ENCODE data around the gene ZBTB8OS.
"Not testable (repeated sequence)": the region's sequence is repeated elsewhere in the genome, so short reads cannot be mapped to it uniquely, and the experiment has no call there.

The ZBTB8OS gene

DNA sequence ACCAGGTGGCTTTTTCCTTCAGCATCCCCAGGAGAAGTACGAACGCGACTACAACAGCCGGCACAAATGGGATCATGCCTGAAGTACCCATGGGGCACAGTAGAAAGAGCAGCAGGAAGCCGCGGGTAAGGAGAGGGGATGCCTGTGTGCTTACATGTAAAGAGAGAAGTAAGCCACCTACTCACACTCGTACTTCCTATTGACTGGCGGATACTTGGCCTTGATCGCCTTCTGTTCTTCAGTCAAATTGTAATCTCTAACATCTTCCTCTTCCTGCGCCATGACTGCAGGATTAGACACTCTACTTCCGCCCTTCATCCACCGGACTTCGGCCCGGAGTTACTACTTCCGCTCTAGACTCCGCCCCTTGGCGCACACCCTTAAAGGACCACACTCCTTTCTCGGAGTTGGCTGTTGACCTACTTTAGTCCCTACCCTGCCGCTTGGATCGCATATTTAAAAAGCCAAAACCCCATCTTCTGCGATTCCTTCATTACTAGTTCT is at the start of gene ZBTB8OS:
ZBTB8OS (minus strand) TSS at position 303 of the 504 bp plus-strand sequence; CDS start at position 282, 21 bp downstream.
- DNase-seq = peak; percentile 84

DNA sequence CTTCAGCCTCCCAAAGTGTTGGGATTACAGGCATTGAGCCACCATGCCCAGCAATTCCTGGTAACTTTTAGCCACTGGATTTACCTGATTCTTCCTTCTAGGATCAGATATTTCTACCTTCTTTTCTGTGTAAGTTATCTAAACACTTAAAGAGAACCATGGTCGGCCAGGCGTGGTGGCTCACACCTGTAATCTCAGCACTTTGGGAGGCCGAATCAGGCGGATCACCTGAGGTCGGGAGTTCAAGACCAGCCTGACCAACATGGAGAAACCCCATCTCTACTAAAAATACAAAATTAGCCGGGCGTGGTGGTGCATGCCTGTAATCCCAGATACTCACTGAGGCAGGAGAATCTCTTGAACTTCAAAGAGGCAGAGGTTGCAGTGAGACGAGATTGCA is 46.6 kb upstream of the ZBTB8OS start:
- not testable (repeated sequence) for DNase-seq

DNA sequence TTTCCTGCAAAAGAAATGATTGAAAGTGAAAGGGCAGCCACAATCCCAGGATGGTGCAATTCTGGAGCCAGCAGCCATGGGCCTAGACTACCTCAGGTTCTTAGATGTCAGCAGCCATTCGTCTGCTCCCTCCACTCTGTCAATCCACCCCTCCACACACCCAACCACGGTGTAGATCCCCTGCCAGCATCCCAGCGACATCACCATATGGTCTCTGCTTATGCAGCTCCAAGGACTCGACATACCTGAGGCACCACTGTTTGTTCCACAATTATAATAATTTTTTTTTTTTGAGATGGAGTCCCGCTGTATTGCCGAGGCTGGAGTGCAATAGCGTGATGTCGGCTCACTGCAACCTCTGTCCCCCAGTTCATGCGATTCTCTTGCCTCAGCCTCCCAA is 45.7 kb upstream of the ZBTB8OS start:
- DNase-seq = no peak

DNA sequence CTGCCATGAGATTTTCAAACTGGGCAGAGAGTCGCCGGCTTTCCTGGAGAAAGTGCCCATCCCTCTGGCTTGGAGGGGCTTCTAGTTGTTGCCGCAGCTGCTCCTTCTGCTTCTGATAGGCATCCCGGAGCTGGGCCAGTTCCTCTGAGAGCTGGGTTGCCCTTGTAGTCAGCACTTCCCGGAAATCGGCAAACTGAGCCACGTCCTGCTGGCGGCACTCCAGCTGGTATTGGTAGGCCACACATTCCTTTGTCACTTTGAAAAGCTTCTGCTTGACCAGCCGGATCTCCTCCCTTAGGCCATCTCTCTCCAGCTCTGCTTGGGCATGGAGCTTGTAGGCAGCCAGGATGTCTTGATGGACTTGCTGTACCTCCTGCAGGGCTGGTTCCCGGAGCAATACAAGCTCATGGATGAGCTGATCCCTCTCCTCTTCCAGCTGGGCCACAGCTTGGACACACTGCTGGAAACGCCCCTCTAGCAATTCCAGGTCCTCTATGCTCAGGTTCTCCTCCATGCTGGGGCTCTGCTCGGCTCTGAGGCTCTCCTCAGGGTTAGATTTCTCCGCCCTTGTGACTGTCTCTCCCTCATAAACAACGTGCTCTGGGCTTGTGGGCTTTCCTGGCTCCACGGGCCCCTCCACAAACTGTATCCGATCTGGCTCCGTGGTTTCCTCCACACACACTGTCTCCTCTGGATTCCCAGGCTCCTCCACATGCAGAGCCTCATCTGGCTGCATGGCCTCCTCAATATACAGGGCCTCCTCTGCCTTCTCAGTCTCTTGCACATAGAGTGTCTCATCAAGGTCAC is 45.0 kb upstream of the ZBTB8OS start:
- no peak for DNase-seq

DNA sequence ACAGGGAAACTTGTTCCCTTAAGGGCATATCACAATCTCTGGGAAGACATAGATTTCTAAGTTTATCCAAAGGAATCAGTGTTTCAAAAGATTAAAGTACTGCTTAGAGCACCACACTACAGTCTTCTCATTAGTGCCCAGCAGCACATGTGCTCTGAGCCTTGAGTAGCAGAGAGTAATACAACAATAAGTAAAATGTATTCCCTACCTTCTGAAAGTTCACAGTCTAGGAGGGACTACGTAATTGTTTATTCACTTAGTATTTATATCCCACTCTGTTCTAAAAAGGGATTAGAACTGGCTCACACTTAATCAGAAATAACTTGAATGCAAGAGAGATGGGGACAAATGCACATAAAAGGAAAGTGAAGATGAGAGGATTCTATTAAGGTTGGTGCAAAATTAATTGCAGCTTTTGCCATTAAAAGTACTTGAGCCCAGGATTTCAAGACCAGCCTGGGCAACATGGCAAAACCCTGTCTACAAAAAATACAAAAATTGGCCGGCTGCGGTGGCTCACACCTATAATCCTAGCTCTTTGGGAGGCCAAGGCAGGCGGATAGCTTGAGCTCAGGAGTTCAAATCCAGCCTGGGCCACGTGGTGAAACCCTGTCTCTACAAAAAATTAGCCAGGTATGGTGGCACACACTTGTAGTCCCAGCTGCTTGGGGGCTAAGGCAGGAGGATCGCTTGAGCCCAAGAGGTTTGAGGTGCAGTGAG is 43.3 kb upstream of the ZBTB8OS start:
- no peak for DNase-seq

DNA sequence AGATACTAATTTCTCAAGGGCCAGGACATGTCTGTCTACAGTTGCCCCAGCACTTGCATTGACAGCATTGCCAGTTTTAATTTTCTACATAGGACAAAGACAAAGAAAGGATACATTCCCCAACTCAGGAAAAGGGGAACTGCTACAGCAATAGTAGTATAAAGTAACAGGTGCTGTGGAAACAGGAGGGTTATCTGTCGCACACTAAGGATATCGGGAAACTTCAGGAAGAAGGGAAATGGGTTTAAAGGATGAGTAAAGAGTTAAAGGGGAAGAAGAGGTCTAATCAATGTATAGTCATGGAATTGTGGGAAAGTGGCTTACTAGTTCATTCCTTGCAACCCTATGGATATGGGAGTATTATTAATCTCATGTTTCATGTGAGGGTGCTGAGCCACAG is 36.0 kb upstream of the ZBTB8OS start:
- DNase-seq = no peak

DNA sequence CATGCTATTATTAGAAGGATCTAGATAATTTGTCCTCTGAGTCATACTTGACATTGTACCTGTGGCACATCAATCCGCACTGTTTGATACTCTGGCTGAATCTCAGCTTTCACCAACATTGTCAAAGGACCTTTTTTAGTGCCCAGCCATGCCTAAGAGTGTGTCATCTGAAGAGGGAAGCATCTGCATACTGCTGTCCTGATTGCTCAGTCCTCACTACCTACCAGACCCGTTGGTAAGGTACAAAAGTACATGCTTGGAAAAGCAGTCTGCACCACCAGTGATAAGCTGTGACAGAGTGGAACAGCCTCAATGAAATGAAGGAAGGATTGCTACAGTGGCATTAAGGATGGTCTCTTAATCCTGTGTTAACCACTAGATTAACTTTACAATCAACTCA is 35.1 kb upstream of the ZBTB8OS start:
- no peak for DNase-seq

DNA sequence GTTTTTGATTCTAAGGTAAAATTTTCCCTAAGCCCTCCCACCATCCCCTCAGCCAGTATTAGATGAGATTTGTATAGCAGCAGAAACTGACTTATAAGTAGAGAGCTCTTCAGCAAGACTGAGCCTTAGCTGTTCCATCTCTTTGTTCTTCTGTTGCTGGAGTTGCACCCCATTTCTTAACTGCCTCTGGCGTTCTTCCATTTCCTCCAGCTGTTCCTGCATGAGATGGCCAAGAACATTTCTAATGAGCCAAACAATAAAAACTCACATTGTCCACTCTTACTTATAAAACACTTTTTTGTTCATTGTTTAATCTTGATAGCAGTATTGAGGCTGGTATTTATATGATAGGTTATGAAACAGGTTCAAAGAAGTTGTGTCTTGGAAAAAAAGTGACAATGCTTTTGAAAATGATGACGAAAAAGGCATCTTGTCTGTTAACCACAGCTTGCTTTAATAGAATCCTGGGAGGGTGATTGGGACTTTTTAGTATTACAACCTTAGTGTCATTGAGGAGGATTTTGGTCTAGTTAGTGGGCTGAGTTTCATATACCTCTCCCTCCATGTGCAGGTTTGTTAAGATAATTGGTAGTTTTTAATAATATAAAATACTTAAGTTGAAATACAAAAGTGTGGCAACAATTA is 33.9 kb upstream of the ZBTB8OS start:
- DNase-seq = no peak

DNA sequence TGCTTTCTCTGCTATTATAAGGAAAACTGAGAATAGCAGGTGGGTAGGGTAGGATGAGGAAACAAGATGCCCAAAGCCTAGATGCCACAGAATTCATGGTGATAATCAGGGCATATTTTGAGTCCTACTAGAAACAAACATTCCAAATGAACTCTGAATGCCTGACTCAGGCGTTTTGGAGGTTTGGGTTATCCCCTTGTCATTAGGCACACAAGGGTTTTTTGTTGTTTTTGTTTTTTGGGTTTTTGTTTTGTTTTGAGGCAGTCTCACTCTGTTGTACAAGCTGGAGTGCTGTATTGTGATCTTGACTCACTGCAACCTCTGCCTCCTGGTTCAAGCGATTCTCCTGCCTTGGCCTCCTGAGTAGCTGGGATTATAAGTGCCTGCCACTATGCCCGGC is 33.0 kb upstream of the ZBTB8OS start:
- no peak for DNase-seq

DNA sequence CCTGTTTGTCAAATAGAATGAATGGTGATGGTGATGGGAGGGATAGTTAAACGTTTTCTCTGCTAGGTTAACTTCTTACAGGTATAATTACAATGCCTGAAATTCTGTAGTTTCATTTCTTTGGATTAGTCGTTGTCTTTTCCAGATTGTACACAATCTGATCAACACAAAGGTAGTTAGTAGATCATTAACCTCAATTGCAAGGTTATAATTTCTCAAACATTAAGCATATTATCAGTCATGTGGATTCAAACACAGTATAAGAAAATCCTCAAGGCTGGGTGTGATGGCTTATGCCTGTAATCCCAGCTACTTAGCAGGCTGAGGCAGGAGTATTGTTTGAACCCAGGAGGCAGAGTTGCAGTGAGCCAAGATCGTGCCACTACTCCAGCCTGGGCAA is 31.6 kb upstream of the ZBTB8OS start:
- DNase-seq = no peak

DNA sequence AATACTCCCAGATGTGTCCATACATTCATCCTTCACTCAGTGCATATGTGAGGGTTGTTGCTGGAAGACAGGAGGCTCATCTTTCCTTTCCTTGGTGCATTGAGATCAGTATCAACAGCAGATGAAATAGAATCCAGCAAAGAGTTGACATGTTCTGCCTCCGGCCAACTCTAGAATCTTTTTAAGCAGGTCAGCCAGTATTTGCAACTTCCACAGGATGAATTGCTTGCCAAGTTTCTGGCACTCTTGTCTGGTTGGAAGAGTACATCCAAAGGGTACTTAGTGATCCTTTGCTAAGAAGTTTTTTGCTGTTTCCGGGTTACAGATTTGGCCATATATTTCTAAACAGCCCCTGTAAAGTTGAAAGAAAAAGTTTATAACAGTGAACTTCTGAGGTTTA is 31.2 kb upstream of the ZBTB8OS start:
- no peak for DNase-seq

DNA sequence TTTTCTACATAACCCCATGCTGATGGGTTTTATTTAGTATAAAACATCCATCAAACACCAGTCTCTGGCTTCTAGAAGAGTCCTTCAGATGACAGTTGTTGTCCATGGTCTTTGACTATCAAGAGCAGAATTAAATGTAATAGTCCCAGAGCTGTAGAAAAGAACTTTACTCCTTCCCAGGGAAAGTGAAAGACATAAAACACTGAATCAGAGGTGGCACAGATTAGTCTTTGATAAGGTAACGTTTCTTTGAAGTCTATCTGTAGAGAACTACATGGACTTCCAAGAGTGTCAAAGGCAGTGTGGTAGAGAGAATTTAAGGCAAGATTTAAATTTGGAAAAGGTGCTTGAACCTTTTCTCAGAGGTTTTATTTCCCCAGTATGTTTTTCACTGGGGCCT is 30.3 kb upstream of the ZBTB8OS start:
- no peak for DNase-seq

DNA sequence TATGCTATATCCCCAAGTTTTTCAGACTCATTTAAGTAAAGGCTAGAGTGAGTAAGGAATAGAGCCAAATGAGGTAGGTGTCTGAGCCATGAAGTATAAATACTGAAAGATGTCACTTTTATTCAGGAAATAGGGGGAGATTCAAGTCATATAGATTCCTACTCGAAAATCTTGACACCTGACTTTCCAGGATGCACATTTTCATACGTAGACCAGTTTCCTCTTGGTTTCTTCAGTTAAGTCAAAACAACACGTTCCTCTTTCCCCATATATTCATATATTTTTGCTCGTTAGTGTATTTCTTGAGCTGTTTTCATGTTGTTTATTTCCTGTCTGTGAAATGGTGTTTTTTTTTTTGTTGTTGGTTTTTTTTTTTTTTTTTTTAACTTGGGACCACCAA is 29.6 kb upstream of the ZBTB8OS start:
- not testable (repeated sequence) for DNase-seq

DNA sequence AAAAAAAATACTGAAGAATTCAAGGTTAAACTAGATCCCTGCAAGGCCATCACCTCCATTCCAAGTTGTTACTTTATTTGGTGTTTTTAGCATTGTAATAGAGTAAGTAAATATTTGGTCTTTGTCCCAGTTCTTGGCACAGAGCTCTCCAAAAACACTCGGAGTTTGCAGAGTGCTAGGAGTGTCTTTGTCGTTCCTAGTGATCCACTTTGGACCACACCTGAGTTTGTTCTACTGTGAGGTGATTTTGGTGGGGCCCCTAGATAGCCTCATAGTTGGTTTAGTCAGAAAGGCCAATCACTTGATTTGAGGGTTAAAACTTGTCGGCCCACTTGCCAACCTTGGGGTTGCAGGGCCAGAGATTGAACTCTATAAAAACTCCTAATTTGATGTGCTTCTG is 26.6 kb upstream of the ZBTB8OS start:
- DNase-seq = no peak

DNA sequence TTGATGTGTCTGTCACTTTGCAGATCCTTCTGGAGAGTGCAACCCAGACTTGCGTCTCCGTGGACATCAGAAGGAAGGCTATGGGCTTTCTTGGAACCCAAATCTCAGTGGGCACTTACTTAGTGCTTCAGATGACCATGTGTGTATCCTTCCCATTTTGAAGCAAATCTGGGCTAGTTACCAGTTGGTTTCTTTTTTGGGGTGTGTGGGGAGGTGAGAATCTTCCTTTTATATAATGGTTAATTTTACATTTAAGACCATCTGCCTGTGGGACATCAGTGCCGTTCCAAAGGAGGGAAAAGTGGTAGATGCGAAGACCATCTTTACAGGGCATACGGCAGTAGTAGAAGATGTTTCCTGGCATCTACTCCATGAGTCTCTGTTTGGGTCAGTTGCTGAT is 18.4 kb upstream of the ZBTB8OS start:
- not testable (repeated sequence) for DNase-seq

DNA sequence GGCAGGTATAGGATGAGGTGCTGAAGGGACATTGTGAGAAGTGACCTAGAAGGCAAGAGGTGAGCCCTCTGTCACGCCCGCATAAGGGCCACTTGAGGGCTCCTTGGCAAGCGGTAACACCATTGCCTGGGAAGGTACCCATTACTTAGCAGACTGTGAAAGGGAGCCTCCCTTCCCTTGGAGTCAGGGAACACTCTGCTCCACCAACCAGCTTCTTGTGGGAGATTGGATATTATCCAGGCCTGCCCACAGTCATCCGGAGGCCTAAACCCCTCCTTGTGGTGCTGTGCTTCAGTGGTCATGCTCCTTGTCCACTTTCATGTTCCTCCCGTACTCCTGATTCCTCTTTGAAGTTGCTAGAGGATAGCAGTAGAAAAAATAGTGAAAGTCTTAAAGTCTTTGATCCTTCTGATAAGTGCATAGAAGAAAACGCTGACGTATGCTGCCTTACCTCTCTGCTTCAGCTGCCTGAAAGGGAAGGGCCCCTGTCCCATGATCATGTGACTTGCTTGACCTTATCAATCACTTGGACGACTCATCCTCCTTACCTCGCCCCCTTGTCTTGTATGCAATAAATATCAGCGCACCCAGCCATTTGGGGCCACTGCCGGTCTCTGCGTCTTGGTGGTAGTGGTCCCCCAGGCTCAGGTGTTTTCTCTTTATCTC is 16.7 kb upstream of the ZBTB8OS start:
- DNase-seq = no peak

DNA sequence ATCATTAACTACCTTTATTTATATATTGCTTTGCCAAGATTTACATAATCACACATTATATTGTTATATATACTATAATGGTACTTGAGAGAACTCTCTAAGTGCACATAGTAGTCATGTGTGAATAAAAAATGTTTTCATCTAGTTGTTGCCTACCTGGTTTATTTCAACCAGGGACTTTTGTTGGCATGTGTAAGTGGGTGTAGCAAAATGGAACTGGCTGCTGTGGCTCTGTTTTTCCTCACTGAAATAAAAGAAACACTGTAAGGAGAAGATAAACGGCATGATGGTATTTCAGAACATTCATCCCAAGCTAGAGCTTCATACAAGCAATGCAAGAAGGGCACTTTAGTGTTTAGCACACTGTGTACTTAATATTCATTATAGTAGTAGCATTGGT is 15.6 kb upstream of the ZBTB8OS start:
- DNase-seq = no peak

DNA sequence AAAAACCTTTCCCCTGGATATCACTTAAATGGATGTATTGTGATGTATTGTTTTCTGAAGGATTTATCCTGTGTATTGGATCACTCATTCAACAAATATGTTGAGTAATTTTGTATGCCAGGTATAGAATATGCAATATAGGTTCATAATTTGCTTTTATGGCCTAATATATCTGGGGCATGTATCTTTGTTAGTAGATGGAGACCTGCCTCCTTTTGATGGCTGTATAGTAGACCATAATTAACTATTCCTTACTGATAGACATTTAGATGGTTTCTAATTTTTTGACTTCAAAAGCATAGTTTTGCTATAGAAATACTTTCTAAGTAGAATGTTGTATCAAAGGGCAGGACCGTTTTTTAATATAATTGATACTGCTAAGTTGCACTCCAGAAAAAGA is 9.2 kb upstream of the ZBTB8OS start:
- DNase-seq = no peak

DNA sequence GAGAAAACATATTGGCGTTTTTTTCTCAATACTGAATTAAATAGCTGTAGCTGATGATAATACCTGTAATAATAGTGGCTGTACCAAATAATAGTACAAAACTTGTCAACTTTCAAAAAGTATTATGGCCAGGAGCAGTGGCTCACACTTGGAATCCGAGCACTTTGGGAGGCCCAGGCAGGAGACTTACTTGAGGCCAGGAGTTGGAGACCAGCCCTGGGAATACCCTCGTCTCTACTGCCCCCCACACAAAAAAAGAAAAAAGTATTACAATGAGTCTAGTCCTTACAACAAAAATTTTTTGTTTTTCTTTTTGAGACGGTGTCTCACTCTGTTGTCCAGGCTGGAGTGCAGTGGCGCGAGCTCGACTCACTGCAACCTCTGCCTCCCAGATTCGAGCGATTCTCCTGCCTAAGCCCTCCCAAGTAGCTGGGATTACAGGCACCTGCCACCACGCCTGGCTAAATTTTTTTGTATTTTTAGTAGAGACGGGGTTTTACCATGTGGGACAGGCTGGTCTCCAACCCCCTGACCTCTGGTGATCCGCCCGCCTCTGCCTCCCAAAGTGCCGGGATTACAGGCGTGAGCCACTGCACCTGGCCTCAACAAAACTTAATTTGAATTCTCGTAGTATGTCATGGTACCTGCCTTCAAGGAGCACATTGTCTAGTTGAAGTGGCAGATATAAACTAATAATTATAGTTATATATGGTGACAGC is 2.1 kb upstream of the ZBTB8OS start:
- no peak for DNase-seq

DNA sequence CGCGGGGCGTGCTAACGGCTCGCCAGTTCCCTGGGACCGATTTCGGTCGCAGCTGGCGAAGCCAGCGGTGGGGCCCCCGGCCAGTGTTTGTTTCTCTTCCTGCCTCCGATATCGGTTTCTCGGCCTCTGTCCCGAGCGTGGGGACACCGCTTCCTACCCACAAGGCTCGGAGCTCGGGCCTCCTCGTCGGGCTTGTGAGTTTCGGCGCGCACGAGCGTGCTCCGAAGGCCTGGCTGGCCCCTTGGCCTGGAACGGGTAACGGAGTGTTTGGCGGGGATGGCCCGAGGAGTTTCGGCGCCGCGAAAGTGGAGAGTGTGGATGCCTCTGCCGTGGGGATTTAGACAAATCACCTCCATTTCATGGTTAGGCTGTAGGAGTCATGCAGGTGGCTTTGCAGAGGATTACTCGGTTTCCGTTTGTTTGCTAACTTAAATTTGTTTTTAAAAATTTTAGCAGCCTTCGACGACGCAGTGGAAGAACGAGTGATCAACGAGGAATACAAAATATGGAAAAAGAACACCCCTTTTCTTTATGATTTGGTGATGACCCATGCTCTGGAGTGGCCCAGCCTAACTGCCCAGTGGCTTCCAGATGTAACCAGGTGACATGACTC is 1.2 kb upstream of the ZBTB8OS start:
- no peak for DNase-seq

DNA sequence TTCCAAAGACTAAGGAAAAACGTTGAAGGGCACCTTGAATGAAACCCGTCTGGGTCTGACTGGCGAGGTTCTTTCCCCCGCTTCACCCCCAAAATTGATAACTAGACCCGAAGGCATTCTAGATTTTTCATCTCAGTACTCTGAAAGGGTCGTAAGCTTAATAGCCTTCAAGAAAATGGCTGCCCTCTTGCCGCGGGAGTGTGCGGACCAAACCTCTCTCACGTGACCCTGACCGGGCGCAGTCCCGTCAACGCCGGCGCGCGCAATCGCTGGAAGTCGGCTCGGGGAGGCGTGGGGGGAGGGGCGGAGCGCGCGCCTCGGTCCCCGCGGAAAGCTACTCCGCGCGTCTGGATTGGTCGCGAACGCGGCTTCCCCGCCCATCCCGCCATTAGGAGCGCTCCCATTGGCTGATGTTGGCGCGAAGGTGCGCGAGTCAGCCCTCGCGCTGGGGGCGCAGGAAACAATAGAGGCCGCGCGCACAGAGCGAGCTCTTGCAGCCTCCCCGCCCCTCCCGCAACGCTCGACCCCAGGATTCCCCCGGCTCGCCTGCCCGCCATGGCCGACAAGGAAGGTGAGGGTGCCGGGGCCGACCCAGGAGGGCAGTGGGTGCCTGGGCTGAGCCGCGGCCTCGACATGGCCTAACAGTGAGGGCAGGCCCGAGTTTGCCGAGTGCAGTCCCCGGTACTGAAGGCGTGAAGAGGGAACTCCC is 556 bp upstream of the ZBTB8OS start, which contains the start of gene RBBP4:
RBBP4 (plus strand) TSS at position 457 of the 709 bp plus-strand sequence; CDS start at position 556, 99 bp downstream.
- DNase-seq = peak; percentile 84
